HCT116 (cell line): Measurements from ENCODE around the gene METTL17.

ENCODE experiments used
- EGR1 ChIP-seq: IDR thresholded peaks from 2 replicates; pipeline ENCODE4 v1.6.1; 2012; ENCODE audit warnings: low read depth
- EZH2 ChIP-seq: fragments of 200-600 bp; sonication (generic); IDR thresholded peaks from 2 replicates; pipeline ENCODE4 v1.6.1; 2017; ENCODE audit warnings: antibody characterized with exemption, mixed run types
- TF ChIP-seq, protein P1 (sequence below): IDR thresholded peaks from 2 replicates; pipeline ENCODE4 v1.6.1; 2012
- TF ChIP-seq, protein P2 (sequence below), 3 experiments: fragments of 200-600 bp in 1 of 3; sonication (generic) in 1 of 3; IDR thresholded peaks in 2 of 3; conservative IDR thresholded peaks in 1 of 3; 2 replicates each; pipeline ENCODE4 v1.5.1; 2012 to 2017; ENCODE audit warnings: low read depth in 2 of 3, low read length in 2 of 3, antibody characterized with exemption in 1 of 3, borderline replicate concordance in 1 of 3, control low read depth in 1 of 3, mild to moderate bottlenecking in 1 of 3, mixed read lengths in 1 of 3, mixed run types in 1 of 3, moderate library complexity in 1 of 3; ENCODE audit not compliant: insufficient read depth in 1 of 3
- TF ChIP-seq, protein P3 (sequence below): IDR thresholded peaks from 2 replicates; pipeline ENCODE4 v1.6.1; 2012; ENCODE audit warnings: low read depth
- TF ChIP-seq, protein P4 (sequence below): IDR thresholded peaks from 2 replicates; pipeline ENCODE4 v1.6.1; 2012

DNA sequence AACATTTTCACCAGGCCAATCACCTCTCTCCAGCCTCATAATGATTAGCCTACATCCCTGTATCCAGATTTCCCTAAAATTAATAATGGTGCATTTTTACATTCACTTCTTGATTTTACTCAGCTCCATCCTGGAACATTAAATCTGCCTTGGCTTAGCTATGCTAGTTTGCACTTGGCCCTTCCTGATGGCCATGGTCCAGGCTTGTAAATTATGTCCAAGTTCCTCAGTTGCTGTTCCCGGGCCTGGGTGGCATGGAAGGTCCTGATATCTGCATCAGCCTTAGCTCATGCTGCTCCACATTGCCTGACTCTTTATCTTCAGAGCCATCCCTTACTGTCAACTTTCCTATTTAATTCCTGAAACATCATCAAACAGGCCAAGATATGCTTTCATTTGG is 11.1 kb upstream of the METTL17 start:
- TF ChIP-seq, protein P1, sequence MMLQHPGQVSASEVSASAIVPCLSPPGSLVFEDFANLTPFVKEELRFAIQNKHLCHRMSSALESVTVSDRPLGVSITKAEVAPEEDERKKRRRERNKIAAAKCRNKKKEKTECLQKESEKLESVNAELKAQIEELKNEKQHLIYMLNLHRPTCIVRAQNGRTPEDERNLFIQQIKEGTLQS: no peak
- TF ChIP-seq, protein P2, sequence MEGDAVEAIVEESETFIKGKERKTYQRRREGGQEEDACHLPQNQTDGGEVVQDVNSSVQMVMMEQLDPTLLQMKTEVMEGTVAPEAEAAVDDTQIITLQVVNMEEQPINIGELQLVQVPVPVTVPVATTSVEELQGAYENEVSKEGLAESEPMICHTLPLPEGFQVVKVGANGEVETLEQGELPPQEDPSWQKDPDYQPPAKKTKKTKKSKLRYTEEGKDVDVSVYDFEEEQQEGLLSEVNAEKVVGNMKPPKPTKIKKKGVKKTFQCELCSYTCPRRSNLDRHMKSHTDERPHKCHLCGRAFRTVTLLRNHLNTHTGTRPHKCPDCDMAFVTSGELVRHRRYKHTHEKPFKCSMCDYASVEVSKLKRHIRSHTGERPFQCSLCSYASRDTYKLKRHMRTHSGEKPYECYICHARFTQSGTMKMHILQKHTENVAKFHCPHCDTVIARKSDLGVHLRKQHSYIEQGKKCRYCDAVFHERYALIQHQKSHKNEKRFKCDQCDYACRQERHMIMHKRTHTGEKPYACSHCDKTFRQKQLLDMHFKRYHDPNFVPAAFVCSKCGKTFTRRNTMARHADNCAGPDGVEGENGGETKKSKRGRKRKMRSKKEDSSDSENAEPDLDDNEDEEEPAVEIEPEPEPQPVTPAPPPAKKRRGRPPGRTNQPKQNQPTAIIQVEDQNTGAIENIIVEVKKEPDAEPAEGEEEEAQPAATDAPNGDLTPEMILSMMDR (IDR thresholded peaks at IDR 0.05 in 2 of 3, conservative IDR thresholded peaks at IDR 0.05 in 1 of 3; ENCODE audit: borderline replicate concordance in 1 of 3, insufficient read depth in 1 of 3, low read depth in 2 of 3, low read length in 2 of 3): no peak
- no peak for TF ChIP-seq EGR1
- no peak for TF ChIP-seq EZH2
- TF ChIP-seq, protein P3, sequence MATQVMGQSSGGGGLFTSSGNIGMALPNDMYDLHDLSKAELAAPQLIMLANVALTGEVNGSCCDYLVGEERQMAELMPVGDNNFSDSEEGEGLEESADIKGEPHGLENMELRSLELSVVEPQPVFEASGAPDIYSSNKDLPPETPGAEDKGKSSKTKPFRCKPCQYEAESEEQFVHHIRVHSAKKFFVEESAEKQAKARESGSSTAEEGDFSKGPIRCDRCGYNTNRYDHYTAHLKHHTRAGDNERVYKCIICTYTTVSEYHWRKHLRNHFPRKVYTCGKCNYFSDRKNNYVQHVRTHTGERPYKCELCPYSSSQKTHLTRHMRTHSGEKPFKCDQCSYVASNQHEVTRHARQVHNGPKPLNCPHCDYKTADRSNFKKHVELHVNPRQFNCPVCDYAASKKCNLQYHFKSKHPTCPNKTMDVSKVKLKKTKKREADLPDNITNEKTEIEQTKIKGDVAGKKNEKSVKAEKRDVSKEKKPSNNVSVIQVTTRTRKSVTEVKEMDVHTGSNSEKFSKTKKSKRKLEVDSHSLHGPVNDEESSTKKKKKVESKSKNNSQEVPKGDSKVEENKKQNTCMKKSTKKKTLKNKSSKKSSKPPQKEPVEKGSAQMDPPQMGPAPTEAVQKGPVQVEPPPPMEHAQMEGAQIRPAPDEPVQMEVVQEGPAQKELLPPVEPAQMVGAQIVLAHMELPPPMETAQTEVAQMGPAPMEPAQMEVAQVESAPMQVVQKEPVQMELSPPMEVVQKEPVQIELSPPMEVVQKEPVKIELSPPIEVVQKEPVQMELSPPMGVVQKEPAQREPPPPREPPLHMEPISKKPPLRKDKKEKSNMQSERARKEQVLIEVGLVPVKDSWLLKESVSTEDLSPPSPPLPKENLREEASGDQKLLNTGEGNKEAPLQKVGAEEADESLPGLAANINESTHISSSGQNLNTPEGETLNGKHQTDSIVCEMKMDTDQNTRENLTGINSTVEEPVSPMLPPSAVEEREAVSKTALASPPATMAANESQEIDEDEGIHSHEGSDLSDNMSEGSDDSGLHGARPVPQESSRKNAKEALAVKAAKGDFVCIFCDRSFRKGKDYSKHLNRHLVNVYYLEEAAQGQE: no peak
- TF ChIP-seq, protein P4, sequence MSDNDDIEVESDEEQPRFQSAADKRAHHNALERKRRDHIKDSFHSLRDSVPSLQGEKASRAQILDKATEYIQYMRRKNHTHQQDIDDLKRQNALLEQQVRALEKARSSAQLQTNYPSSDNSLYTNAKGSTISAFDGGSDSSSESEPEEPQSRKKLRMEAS: no peak
